ENCODE results near the gene MICU1.
"Not testable (repeated sequence)": the region's sequence is repeated elsewhere in the genome, so short reads cannot be mapped to it uniquely, and the experiment has no call there.

The MICU1 gene

DNA sequence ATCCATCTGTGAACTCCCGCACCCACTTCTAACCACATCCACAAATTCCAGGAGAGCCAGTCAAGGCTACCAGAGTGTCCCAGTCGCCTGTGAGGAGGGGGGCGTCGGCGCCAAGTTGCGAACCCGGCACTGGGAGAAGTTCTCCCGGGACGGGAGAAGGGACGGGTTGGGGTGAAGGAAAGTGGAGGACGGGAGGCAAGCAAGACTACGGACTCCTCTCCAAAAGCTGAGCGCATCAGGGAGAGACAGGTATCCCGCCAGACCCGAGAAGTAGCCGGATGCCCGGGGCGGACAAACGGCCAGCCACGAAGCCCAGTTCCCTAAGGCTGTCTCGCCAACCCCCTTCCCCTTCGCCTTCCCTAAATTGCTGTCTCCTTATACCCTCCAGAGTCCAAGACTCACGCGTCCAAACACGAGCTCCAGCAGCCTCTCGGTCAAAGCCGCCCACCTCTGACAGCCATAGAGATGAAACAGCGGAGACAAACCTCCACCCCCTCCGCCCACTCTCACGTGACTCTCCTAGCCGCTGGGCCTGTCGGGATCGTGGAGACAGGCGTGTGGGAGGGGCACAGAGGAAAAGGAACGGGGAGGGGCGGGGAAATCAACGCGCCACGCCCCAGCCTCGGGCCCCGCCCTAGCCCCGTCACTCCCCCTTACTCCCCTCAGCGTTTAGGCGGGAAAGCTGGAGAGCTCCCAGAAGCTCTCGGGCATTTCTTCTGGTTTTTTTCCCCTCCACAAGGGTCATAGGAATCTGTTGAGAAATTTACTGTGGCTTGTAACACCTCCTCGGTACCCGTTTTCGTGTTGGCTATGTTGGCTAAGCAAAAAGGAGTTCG, at the start of gene MICU1:
Gene MICU1 (minus strand): TSS at position 472 of the 836 bp plus-strand sequence. CDS start 59,286 bp downstream, outside the sequence.
- DNase-seq, result peak; percentile 93 to 94

GRCh38 chr10:72674174-72674573, 48.3 kb upstream of the MICU1 start:
- DNase-seq, result not testable (repeated sequence)

GRCh38 chr10:72673280-72673679, 47.4 kb upstream of the MICU1 start:
- DNase-seq, result no peak

- no peak for DNase-seq
These were observed 41.5 kb upstream of the MICU1 start for GRCh38 chr10:72667207-72667864.

- DNase-seq, result no peak
These were observed 40.0 kb upstream of the MICU1 start for GRCh38 chr10:72665925-72666324.

DNA sequence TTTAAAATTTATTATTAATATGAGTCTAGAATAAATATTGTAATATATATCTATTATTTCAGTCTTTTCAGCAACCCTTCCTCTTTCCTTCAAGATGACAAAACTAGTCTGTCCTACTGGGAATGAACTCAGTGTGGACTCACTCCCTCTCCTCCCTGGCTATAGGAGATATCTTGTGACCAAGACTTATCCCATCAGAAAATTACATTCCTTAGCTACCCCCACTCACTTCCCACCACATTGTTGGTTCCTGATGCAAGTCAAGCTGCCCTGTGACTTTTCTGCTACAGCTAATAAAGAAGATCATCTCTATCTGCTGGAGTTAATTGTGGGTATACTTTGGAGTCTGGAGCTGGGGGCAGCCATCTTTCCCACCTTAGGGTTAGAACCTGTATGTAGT, 38.1 kb upstream of the MICU1 start:
- no peak for DNase-seq

DNA sequence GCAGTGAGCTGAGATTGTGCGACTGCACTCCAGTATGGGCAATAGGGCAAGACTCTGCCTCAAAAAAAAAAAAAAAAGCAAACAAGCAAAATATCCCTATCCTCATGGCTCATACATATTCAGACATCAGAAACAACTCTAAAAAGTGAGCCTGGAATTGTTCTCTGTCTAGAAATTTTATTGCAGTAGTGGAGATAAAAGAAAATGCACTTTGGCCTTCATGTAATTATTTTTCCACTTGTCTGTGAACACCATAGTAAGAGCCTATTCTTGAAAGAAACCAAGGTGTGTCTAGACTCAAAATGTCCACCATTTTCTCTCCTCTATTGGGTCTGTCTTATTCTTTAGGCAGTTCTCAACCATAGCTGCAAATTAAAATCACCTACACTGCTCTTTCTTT, 35.6 kb upstream of the MICU1 start:
- DNase-seq, result no peak

- DNase-seq, result no peak
These were observed 34.3 kb upstream of the MICU1 start for GRCh38 chr10:72660220-72660619.

- no peak for DNase-seq
These were observed 33.8 kb upstream of the MICU1 start for GRCh38 chr10:72659694-72660093.

- no peak for DNase-seq
These were observed 33.0 kb upstream of the MICU1 start for GRCh38 chr10:72658696-72659400.

DNA sequence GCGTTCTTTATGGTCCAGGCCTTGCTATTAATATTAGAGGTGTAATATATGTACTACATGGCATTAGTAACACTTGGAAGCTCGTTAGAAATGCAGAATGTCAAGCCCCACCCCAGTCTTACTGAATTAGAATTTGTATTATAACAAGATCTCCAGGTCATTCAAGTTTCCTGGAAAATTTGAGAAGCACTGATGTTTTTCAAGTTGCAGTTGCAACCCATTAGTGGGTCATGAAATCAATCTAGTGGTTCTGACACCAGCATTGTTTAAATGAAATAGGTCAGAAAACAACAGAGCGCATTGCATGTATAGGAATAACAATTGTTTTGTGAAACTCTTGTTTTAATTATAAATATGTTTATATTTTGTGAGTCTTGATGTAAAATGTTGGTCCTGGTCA, 28.8 kb upstream of the MICU1 start:
- no peak for DNase-seq

- no peak for DNase-seq
These were observed 27.7 kb upstream of the MICU1 start for GRCh38 chr10:72653383-72654096.

DNA sequence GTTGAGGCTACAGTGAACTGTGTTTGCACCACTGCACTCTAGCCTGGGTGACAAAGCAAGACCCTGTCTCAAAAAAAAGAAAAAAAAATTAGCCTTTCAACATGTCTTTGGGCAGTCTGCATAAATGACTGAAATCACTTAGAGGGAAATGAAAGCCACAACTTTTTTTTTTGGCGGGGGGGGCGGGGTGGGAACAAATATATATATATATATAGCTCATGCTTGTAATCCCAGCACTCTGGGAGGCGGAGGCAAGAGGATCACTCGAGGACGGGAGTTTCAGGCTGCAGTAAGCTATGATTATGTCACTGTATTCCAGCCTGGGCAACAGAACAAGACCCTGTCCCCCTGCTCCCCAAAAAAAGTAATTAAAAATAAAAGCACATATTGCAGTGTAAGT, 23.4 kb upstream of the MICU1 start:
- no peak for DNase-seq

DNA sequence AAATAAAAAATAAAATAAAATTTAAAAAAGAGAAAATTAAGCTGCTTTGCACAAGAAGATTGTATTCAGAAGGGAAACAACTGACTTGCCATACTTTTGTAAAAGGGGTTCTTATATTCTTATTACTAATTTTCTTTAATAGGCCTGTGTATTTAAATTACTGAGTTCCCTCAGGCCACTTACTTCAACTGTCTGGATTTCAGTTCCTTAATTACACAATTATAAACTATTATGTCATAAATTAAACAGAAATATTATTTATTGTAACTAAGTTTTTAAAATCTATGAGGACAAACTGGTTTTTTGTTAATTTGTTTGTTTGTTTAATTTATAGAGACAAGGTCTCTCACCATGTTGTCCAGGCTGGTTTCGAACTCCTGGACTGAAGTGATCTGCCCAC, 22.4 kb upstream of the MICU1 start:
- no peak for DNase-seq

- DNase-seq, result not testable (repeated sequence)
These were observed 21.1 kb upstream of the MICU1 start for GRCh38 chr10:72646971-72647370.

DNA sequence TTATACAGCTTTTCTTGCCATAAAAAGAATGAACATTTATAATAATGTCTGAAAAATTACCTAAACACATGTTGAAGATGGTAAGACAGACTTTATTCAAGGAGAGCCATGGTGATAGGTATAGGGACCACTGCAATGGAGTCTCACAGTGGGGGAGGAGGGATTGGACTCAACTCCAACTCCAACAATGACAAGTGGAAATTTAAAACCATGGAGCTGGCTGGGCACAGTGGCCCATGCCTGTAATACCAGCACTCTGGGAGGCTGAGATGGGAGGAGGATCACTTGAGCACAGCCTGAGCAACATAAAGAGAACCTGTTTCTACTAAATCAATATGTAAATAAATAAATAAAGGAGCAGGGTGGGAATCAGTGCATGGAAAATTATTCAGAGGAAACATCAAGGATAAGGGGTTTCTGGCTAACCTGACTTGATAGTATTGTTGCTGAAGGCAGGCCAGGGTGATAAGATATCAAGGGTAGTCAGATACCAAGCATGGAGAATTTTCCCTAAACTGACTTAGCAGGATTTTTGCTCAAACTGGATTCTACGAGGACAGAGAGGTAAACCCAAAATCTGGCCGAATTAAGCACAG, 19.5 kb upstream of the MICU1 start:
- DNase-seq, result no peak

DNA sequence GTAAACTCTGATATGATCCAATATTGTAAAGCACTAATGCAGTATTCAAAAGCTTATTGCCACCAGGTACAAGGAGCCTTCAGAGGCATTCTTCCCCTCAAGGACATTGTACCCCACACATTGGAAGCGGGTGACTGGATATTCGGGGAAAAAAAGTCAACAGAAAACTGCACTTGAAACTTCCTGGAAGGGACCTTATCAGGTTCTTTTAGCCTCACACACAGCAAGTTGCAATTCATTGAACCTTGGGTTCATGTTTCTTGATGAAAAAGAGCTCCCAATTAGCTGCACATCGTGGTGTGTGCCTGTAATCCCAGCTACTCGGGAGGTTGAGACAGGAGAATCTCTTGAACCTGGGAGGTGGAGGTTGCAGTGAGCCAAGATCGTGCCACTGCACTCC, 16.4 kb upstream of the MICU1 start:
- no peak for DNase-seq

GRCh38 chr10:72639441-72639873, 13.6 kb upstream of the MICU1 start:
- DNase-seq, result no peak

- no peak for DNase-seq
These were observed 12.9 kb upstream of the MICU1 start for GRCh38 chr10:72638586-72639440.

DNA sequence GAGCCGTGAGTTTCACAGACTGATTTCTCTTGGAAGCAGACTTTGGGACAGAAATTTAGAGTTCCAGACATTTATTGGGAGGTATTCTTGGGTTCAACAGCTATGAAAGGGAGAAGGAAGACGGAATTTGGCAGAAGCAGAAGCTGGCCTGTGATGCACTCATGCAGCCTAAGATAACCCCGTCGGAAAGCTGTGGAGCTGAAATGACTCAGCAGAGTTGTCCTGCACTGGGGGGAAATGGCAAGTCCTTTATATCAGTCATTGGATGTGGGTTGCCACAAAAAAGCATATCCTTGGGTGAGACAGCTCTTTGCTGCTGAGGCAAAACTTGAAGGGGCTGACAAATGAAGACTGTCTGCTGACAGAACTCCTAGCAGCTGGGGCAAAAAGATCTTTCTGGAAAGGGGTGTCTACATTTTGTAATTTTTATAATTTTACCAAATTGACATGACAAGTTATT, 11.5 kb upstream of the MICU1 start:
- DNase-seq, result peak; percentile 1 to 54

- no peak for DNase-seq
These were observed 4.3 kb upstream of the MICU1 start for GRCh38 chr10:72630144-72630543.

DNA sequence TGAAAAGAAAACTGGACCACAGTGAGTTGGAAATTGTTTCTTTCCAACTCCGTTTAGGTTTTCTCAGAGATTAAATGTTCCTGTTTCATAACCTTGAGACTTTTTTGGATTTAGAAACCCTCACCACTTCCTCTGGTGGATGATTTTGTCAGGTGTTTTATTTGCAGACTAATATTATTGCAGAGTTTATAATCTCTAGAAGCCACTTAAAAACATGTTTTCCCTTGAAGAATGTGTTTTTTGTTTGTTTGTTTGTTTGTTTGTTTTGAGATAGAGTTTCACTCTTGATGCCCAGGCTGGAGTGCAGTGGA, 520 bp upstream of the MICU1 start:
- no peak for DNase-seq

Measured in CD4-positive, alpha-beta T cell treated with Interleukin-4 for 1 hour (primary cell).